GM18519 (cell line): ENCODE measurements around the gene MGMT.

Experiments
- ATAC-seq: cut with Tn5 transposase; IDR thresholded peaks from one replicate; pipeline ENCODE4 v1.9.1; 2021; ENCODE audit warnings: mild to moderate bottlenecking, moderate library complexity; ENCODE audit not compliant: unreplicated experiment, low FRiP score

The MGMT gene

GRCh38 chr10:129765664-129766550 lies 298.9 kb downstream of the MGMT start:
- no peak for ATAC-seq

DNA sequence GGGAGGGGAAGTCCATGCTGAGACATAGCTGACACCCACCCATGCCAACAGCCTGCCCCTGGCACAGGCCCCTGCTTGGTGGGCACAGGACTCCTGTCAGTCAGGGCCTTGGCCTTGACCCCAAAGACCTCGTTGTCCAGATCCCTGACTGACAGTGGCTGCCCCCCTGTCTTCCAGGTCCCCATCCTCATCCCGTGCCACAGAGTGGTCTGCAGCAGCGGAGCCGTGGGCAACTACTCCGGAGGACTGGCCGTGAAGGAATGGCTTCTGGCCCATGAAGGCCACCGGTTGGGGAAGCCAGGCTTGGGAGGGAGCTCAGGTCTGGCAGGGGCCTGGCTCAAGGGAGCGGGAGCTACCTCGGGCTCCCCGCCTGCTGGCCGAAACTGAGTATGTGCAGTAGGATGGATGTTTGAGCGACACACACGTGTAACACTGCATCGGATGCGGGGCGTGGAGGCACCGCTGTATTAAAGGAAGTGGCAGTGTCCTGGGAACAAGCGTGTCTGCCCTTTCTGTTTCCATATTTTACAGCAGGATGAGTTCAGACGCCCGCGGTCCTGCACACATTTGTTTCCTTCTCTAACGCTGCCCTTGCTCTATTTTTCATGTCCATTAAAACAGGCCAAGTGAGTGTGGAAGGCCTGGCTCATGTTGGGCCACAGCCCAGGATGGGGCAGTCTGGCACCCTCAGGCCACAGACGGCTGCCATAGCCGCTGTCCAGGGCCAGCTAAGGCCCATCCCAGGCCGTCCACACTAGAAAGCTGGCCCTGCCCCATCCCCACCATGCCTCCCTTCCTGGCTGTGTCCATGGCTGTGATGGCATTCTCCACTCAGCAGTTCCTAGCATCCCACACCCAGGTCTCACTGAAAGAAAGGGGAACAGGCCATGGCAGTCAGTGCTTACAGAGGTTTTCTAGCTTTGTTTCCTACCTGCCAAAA lies 299.8 kb downstream of the MGMT start:
- no peak for ATAC-seq

DNA sequence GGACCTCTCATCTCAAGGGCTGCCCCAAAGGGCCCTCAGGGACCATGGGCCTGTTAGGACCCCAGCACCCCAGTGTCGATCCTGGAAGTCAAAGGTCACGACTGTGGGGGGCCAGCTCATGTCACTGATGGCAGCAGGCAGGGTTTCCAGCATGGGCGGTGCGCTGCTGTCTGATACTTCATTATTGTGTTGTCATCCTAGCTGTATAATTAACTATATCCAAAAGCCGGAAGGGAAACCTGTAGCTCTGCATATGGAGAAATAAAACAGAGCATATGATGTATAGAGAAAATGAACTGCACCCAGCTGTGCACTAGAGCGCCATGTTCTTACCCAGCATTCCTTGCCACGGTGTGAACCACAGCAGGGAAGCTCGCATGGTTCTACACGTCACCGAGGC lies 300.7 kb downstream of the MGMT start:
- ATAC-seq: no peak

DNA sequence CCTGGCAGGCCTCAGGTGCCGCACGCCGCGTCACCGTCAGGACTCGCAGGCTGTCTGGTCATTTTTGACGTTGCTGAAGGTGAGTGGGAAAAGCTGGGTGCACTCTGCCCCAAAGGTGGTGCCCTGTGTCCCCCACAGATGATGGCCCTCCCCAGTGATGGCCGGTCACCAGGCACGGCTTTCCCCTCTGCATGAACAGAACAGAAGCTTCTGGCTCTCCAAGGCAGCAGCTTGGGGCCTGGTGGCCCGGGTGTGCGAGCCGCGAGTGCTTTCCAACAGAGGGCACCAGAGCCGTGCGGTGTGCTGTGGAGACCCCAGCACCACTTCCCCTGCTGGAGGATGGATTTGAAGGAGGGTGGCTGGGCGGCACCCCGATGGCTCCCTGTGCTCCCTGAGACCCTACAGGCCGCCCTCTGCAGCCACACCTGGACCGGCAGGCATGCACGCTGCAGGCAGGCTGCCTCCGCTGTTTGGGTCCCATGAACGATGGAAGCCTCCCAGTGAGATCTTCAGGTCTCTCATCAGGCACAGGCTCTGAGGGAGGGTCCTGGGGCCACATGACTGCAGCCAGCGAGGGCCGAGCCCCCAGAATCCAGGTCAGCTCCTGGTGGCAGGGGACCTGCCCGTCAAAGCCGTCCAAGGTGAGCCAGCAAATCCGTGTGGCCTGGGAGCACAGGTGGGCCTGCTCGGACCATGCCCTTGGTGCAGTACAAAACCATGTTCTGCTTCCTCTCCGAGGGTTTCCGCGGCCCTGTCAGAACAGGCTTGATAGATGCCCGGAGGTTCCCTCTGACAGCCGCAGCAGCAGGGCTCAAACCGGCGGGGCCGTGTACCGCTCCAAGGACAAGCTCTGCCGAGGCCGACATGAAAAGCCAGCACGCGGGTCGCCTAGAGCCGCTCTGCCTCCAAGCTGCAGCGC lies 301.7 kb downstream of the MGMT start:
- no peak for ATAC-seq

- ATAC-seq: no peak
These were observed 302.5 kb downstream of the MGMT start for GRCh38 chr10:129769381-129770116.

GRCh38 chr10:129770286-129770685 lies 303.2 kb downstream of the MGMT start:
- no peak for ATAC-seq

DNA sequence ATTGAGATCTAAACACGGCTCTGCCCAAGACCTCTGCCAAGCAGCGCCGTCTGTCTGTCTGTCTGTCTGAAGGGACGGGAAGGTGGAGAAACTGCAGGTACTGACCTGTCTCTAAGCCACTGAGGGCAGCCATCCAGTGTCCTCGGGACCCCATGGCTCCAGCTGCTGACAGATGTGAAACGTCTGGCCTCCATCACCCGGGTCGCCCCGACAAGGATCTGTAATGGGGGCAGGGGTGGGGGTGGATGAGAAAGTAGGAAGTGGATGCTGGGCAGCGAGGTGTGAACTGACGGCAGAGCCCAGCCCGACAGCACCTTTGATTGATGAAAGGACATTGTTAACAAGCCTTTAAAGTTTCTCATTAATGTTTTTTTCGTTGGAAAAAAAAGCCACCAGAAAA lies 304.0 kb downstream of the MGMT start:
- no peak for ATAC-seq

DNA sequence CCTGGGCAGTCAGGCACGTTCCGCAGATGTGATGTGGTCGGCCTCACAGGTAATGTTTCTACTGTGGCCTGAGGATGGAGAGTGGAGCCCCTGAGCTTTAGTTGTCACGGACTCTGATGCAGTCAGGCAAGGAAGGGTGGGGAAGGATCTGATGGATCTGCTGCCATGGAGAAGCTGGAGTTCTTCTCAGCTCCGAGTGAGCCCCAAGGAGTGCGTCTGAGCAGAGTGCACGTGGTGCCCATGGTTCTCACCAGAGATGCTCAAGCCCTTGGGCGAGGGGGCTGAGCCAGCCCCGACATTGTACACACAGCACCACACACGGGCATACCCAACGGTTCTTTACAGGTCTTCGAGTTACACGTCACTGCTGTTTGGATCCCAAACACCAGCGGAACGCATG lies 304.5 kb downstream of the MGMT start:
- no peak for ATAC-seq

- ATAC-seq: no peak
These were observed 305.0 kb downstream of the MGMT start for GRCh38 chr10:129771991-129772431.

DNA sequence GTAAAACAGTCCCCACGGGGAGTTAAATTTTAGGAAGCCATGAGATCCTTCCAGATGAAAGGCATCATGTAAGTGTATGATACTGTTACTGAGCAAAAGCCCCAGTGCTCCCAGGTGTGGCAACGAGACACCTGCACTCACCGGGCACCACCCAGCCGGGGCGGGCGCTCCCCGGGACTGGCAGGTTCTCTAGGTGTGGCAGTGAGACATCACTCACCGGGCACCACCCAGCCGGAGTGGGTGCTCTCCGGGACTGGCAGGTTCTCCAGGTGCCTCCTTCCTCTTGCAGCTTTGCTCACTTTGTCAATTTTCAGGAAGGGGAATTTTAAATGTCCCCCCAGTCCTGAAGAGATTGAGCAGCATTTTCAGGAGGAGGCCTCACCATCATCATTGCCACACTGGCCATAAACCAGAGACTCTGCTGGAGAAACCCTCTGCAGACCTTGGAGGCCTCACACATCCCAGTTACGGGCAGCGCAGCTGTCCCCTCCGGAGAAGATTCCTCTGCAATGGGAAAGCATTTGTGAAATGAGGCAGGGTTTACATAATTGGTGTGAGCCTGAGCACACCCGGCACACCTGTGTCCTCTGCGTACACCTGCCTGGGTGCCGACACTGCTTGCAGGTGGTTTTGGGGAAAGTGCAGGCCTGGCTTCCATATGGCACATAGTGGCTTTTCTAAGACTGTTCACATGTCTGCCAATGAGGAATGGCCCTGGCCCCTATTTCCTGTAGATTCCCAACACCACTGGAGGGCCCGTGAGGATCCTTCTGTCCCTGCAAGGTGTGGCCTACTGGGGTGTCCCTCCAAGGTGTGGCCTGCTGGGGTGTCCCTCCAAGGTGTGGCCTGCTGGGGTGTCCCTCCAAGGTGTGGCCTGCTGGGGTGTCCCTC lies 305.7 kb downstream of the MGMT start:
- ATAC-seq: no peak

- ATAC-seq: no peak
These were observed 306.4 kb downstream of the MGMT start for GRCh38 chr10:129773359-129773990.

DNA sequence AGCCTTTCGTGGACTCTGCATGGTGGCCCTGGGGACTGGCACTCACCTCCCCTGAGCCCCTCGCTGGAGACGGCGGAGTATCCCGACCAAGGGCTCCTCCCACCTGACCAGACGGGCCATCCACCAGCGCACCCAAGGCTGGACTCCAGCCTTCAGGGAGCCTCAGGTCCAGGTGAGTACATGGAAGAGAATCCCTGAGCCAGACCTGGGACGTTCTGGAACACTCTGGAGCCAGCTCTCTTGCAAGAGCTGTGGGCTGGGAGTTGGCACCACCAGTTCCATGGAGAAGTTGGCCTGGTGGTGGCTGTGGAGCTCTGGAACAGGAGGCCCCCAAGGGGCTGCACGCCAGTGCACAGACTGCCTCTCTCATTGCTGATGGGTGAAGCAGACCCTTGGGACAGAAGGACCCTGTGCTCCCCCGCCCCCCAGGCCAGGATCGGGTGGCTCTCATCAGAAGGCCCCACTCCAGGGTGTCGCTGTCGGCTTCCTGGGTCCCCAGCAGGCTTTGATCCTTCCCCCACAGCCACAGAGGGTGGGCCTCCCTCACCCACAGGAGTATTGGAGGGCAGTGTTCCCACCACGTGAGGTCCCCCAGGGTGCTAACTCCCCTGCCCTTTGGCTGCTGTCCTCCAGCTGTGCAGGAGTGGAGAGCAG lies 307.2 kb downstream of the MGMT start:
- ATAC-seq: no peak

DNA sequence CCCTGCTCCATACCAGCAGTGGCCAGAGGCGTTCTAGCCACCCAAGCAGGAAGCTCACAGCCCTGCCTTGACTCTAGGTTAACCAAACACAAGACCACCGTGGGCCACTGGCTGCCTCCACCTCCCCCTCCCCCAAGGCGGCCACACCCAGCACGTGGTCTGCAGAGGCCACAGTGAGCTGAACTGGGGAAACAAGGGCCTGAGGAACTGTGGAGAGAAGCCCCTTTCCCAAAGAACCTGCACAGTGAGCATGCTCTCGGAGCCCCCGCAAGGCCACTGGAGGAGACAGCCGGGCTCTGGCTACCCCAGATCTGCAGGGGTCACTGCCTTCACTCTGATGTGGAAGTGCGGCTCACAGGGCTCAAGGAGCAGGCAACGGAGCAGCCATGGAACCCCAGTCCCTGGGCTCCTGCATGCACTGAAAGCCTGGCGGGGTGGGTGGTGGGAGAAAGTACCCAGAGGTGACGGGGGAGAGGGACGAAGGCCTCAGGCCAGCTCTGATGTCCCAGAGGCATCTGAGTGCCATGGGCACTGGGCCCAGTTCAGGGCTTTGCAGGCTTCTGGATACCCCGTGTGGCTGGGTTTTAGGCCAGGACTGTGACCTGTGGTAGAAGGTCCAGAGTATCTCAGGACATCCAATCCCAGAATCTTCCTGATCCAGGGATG lies 307.8 kb downstream of the MGMT start:
- no peak for ATAC-seq

DNA sequence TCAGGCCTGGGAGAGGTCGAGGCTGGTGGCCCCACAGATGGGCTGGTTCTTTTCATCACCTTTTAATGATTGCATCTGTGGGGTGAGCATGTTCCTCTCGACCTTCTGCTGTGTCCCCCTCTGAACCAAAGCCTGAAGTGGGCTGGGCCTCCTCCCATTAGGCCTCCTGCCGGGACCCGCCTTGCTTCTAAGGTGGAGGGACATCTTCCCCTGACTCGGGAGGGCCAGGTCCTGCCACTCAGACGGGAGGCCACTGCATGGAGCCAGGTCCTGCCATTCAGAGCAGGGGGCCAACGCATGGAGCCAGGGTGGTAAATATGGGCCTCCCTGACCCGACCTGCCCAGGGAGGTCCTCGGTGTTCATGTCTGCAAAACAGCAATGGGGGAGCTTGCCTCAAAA lies 308.6 kb downstream of the MGMT start:
- ATAC-seq: no peak

- ATAC-seq: no peak
These were observed 310.6 kb downstream of the MGMT start for GRCh38 chr10:129777687-129778086.

GRCh38 chr10:129778571-129778970 lies 311.5 kb downstream of the MGMT start:
- ATAC-seq: no peak
